Measurements from ENCODE around the gene FICD. TPM values are rescaled to one million over a fixed set of nuclear protein-coding genes. Genes with fewer than 3 reads are reported as not detected.

Gene FICD
- total RNA-seq, 1 experiment from 2014 or later: 10.1 TPM

DNA sequence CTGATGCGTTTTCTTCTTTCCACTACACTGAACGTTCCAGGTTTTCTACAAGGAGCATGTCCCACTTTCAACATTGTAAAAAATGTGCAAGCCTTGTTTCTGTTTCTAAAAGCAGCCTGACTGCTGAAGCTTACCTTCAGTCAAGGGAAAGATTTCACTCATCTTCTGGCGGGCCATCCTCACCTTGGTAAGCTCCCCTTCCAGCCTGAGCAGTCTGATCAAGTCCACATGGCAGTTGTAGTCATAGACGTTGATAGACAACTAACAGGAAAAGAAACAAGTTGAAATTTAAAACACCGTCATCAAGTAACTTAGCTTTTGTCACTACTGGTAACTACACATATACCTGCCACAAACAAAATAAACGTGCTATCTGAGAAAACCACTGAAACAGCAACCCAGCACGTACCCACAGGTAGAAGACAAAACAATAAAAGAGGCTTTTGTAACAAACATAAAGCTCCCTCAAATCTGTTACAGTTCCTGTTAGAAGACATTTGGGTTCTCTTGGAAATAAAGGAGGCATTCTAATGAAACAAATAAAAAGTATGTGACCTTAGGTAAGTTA, 34.0 kb downstream of the FICD start:
- in situ Hi-C loops (cut with HindIII; ENCODE audit: low pct_unique_long_range_greater_than_20kb, low sequenced_read_pairs): no loop called here
- Histone ChIP-seq H3K4me1 (ENCODE audit: control insufficient read depth, insufficient read depth, low read length) (no peaks in the 10 kb centered on the region), H3K36me3 (ENCODE audit: control insufficient read depth, insufficient read depth, low read length) (peaks cover 37% of the 10 kb centered on the region), H3K4me3 (ENCODE audit: low read depth in 2 of 2, low read length in 2 of 2) (no peak overlapping the region), H3K27ac (ENCODE audit: low read length) (no peak overlapping the region), H3K9me3 (ENCODE audit: control insufficient read depth, insufficient read depth, low read depth, low read length) (no peaks in the 10 kb centered on the region), H3K27me3 (ENCODE audit: control insufficient read depth, insufficient read depth, low read length) (no peaks in the 10 kb centered on the region)
- DNase-seq (ENCODE audit: low read depth, low spot score): no peak
- ChIA-PET POLR2A (no interaction called here), CTCF (no interaction called here)
- intact Hi-C loops (cut with micrococcal nuclease; ENCODE audit: unreplicated experiment): no loop called here
- ATAC-seq: no peak
- BruUV-seq (replicated peaks): no TSS peak
- TF ChIP-seq, protein P1, sequence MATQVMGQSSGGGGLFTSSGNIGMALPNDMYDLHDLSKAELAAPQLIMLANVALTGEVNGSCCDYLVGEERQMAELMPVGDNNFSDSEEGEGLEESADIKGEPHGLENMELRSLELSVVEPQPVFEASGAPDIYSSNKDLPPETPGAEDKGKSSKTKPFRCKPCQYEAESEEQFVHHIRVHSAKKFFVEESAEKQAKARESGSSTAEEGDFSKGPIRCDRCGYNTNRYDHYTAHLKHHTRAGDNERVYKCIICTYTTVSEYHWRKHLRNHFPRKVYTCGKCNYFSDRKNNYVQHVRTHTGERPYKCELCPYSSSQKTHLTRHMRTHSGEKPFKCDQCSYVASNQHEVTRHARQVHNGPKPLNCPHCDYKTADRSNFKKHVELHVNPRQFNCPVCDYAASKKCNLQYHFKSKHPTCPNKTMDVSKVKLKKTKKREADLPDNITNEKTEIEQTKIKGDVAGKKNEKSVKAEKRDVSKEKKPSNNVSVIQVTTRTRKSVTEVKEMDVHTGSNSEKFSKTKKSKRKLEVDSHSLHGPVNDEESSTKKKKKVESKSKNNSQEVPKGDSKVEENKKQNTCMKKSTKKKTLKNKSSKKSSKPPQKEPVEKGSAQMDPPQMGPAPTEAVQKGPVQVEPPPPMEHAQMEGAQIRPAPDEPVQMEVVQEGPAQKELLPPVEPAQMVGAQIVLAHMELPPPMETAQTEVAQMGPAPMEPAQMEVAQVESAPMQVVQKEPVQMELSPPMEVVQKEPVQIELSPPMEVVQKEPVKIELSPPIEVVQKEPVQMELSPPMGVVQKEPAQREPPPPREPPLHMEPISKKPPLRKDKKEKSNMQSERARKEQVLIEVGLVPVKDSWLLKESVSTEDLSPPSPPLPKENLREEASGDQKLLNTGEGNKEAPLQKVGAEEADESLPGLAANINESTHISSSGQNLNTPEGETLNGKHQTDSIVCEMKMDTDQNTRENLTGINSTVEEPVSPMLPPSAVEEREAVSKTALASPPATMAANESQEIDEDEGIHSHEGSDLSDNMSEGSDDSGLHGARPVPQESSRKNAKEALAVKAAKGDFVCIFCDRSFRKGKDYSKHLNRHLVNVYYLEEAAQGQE (IDR thresholded peaks at IDR 0.05; ENCODE audit: insufficient read depth in 1 of 2, low read depth in 2 of 2, low read length in 1 of 2): no peak

DNA sequence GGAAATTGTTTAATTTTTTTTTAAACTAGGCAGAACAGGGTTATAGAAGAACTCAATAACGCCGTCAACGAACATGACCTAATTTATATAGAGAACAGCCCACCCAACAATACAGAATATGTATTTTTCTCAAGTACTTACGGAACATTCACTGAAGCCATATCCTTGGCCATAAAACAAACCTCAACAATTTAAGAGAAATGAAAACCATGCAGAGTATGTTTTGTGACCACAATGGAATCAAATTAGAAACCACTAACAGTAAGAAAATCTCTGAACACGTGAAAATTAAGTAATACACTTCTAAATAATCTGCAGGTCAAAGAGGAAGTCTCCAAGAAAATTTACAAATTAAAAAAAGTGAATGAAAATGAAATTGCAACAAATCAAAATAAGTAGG, 36.5 kb downstream of the FICD start:
- intact Hi-C loops (cut with micrococcal nuclease; ENCODE audit: unreplicated experiment): no loop called here

More for the DNA sequence above, 36.5 kb downstream of the FICD start:
- DNase-seq (ENCODE audit: low read depth, low spot score) (no peak), ATAC-seq (no peak)
- ChIA-PET CTCF (no interaction called here), POLR2A (no interaction called here)
- Histone ChIP-seq H3K27me3 (ENCODE audit: control insufficient read depth, insufficient read depth, low read length) (no peaks in the 10 kb centered on the region), H3K4me3 (ENCODE audit: low read depth in 2 of 2, low read length in 2 of 2) (no peak overlapping the region), H3K9me3 (ENCODE audit: control insufficient read depth, insufficient read depth, low read depth, low read length) (no peaks in the 10 kb centered on the region), H3K36me3 (ENCODE audit: control insufficient read depth, insufficient read depth, low read length) (peaks cover 26% of the 10 kb centered on the region), H3K27ac (ENCODE audit: low read length) (no peak overlapping the region), H3K4me1 (ENCODE audit: control insufficient read depth, insufficient read depth, low read length) (0 out of 2 replicates have a peak, but pooled peaks cover 3% of the 10 kb centered on the region)
- TF ChIP-seq, protein P1 (IDR thresholded peaks at IDR 0.05; ENCODE audit: insufficient read depth in 1 of 2, low read depth in 2 of 2, low read length in 1 of 2): no peak
- TF ChIP-seq POLR2AphosphoS5 (IDR thresholded peaks at IDR 0.05; ENCODE audit: low read depth, low read length): no peak
- TF ChIP-seq SIN3A (IDR thresholded peaks at IDR 0.05; ENCODE audit: borderline replicate concordance, insufficient read depth, low read depth, low read length): no peak
- TF ChIP-seq TCF7L2 (IDR thresholded peaks at IDR 0.05; ENCODE audit: low read depth, low read length): no peak
- no peak for TF ChIP-seq CTCF (IDR thresholded peaks at IDR 0.05)
- no TSS peak for BruUV-seq (replicated peaks)
- in situ Hi-C loops (cut with HindIII; ENCODE audit: low pct_unique_long_range_greater_than_20kb, low sequenced_read_pairs): no loop called here
